ENCODE data around the gene DPH7.
"Not testable (repeated sequence)": the region's sequence is repeated elsewhere in the genome, so short reads cannot be mapped to it uniquely, and the experiment has no call there.

- TF ChIP-seq, protein P1, sequence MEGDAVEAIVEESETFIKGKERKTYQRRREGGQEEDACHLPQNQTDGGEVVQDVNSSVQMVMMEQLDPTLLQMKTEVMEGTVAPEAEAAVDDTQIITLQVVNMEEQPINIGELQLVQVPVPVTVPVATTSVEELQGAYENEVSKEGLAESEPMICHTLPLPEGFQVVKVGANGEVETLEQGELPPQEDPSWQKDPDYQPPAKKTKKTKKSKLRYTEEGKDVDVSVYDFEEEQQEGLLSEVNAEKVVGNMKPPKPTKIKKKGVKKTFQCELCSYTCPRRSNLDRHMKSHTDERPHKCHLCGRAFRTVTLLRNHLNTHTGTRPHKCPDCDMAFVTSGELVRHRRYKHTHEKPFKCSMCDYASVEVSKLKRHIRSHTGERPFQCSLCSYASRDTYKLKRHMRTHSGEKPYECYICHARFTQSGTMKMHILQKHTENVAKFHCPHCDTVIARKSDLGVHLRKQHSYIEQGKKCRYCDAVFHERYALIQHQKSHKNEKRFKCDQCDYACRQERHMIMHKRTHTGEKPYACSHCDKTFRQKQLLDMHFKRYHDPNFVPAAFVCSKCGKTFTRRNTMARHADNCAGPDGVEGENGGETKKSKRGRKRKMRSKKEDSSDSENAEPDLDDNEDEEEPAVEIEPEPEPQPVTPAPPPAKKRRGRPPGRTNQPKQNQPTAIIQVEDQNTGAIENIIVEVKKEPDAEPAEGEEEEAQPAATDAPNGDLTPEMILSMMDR (IDR thresholded peaks at IDR 0.05; ENCODE audit: low read depth, low read length) = not testable (repeated sequence)
- not testable (repeated sequence) for TF ChIP-seq EZH2phosphoT487 (IDR thresholded peaks at IDR 0.05; ENCODE audit: low read depth)
These were observed 43.5 kb upstream of the DPH7 start for GRCh38 chr9:137622211-137622610.
